ENCODE results near the gene MUS81.

MUS81 gene

DNA sequence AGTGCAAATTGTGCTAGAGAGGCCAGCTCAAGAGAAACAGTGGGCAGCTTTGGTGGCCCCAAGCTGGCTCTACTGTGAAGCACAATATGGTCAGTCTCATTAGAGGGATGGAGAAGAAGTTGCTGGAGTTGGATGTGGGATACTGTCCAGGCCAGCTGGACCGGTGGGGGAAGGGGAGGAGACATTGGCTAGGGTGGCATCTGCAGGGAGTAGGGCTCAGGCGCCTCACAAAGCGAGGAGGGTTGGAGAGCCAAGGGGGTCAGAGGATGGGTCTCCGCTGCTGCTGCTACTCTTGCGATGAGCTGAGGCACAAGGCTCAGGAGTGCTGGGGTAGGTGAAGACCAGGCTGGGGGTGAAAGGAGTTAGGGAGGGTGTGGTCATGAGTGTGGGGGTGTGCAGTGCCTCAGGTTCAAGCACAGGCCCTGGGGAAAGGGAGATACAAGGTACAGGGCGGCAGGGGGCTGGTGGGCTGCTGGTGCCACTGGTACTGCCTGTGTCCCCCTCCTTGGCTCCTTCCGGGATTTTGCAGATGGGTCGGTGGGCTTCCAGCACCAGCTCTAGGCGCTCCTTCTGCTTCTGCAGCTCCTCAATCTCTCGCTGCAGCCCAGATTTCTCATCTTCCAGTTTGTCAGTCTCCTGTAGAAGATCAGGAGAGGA lies 32.6 kb downstream of the MUS81 start:
- ATAC-seq = no peak

DNA sequence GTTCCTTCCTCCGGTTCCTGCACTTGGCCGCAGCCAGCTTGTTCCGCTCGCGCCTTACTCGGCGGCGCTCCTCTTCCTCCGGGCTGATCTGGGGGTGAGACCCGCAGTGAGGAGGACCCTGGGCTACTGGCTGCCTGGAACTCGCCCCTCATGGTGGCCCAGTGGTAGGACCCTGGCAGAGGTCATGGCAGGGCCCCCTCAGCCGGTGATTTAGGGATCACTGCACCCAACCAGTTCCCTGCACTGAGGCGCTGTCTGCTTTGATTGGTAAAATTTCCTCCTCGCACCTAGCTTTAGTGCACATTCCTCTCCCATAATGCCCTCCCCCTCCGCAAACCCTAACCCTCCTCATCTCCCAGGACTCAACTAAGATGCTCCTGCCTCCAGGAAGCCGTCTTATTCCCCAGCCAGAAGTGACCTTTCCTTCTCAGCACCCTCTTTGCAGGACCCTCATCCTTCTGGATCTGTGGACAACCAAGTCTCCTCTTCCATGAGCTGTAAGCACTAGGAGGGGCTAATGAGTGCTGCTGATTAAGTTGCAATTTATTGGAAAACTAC lies 33.9 kb downstream of the MUS81 start:
- ATAC-seq = no peak

DNA sequence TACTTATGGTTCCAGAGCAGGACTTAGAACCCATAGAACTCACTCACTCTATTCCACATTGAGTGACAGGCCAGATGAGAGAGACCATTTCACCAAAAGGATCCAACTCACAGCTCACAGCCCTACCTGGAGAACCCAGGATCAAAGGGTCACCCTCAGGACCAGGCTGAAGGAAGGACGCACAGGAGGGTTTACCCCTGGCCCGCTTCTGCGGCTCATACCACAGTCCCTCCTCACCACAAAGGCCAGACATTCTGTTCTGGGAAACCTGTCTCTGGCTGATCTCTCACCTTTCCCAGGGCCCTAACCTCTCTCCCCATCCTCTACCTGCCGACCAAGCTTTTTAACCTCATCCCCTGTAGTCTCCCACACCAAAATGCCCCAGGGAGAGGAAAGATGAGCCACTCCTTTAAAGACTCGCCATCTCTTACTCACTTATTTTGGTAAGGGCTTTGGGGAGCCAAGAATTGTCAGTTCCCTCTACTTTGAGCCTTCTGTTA lies 35.3 kb downstream of the MUS81 start:
- no peak for ATAC-seq

DNA sequence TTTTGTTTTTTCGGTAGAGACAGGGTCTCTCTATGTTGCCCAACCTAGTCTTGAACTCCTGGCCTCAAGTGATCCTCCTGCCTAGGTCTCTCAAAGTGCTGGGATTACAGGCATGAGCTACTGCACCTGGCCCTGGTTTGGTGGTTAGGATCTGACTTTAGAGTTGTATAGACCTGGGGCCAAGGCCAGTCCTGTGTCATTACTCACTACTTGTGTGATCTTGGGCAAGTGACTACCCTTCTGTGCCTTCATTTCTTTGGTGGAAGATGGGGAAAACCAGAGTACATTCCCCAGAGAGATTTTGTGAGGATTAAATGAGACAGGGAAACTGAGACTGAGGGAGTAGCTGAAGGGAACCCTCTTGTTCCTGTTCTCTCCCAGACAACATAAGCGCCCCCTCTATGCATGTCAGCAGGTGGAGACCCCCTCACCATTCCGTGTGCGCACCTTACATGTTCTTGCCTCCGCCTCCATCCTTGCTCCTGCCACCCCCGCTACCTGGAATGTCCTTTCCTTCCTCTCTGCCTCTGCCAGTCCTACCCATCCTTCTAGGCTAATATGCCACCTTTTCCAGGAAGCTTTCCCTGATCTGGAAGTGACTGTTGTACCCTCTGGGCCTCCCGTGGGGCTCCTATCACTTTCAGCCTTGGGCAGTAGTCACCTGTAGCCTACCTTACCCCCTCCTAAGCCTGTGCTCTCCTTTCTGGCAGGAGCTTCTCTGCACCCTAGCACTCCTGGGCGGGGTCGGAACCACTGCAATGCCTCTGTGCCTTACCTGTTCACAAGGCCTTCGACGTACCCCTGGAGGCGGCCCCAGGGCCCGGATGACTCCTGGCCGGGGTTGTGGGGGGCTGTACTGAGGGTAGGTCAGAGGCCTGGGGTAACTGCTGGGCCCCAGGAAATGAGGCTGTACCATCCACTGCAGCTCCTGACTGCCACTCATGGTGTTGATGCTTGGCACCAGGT lies 36.1 kb downstream of the MUS81 start:
- ATAC-seq = no peak

DNA sequence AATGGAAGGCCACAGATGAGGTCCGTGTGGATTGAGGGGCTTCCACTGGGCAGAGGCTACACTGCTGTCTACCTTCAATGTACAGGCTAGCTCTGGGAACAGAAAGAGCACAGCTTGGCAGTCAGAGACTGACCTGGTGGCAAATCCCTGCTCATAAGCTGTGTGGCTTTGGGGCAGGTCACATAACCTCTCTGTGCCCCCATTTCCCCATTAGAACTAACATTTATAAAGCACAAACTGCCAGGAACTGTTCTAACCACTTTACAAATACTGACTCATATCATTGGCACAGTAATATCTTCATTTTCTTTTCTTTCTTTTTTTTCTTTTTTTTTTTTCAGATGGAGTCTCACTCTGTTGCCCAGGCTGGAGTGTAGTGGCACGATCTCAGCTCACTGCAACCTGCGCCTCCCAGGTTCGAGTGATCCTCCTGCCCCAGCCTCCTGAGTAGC lies 36.8 kb downstream of the MUS81 start:
- ATAC-seq = no peak

DNA sequence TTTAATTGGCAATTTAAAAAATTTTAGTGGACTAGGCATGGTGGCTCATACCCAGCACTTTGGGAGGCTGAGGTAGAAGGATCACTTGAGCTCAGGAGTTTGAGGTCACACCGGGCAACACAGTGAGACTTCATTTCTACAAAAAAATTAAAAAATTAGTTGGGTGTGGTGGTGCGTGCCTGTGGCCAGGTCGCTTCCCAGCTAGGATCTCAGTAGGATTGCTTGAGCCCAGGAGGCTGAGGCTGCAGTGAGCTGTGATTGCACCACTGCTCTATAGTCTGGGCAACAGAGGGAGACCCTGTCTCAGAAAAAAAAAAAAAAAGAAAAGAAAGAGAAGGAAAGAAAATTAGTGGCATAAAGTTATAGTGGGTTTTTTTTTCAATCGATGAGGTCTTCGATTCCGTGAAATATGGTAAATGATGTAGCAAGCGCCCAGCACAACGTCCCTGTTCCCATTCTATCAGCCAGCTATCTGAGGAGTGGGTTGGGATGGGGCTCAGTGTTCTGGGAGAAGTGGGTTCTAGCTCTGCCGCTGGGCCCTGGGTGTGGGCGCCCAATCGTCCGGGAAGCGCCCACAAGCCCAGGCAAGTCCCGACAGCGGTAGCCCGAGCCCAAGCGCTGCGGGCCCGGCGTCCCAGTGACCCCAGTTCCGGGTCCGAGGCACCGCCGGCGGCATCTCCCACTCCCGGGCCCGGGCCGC lies 38.6 kb downstream of the MUS81 start:
- ATAC-seq = no peak

DNA sequence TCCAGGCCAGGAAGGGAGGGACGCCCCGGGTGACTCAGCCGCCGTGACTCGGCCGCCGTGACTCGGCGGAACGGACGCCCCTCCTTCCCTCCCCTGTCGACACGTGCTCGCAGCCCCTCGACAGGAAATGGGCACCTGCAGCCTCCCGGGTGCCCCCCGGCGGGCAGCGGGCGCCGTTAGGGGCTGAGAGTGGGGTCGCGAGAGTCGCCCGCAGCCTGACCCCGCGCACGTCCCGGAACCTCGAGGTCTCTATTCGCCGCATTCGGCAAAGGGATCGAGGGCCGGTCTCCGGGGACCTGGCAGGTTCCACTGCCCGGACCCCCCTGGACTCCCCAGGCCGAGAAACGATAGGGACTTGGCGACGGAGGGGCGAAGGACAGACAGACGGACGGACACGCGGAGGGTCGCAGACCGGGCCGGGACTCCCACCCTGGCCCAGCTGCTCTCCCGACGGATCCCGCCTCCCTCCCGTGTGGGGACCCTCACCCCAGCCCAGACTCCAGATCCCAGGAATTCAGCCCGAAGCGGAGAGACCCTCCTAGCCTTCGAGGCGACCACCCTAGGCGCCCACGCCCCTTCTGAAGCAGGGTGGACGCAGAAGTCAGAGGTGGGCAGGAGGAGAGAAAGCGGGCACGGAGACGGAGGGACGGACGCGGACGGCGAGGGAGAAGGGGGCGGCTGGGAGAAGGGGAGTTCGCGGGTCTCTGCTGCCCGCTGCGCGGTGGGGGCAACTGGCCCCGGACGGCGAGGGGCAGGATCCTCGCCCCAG lies 39.3 kb downstream of the MUS81 start:
- peak; percentile 50 for ATAC-seq

DNA sequence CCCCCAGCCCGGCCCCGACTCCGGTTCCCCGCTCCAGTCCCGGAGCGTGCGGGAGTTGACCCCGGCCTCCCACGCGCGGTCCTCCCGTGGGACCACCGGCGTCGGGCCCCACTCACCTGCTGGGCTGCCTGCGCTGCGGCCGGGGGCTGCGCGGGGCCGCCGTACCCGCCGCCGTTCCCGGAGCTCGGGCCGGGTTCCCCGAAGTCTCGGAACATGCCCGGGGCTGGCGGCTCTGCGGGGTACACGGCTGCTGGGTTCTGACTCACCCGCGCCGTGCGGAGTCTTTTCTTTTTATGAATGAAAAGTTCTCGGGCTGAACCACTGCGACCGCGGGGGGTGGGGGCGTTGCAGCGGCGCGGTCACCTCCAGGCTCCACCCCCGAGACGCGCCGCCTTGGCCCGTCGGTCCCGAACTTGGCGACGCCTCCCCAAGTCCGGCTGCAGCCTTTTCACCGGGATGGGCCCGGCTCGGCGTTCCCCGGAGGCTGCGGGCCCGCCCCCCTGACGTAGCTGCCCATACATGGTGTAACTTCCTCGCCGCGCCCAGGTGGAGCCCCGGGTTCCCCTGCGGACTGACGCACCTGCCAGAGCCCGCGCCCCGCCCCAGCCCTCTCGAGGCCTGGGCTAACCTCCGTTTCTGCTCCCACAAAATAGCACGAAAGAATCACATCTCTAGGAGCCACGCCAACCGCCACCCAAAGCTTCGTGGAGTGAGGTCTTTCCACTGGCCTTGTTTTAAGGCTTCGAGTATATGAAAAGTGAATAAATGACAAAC lies 40.1 kb downstream of the MUS81 start, which contains the start of gene FOSL1:
Gene FOSL1, minus strand, starts transcription at position 264 of the 774 bp plus-strand sequence. Its CDS starts 49 bp downstream, at position 215.
- peak; percentile 84 for ATAC-seq

DNA sequence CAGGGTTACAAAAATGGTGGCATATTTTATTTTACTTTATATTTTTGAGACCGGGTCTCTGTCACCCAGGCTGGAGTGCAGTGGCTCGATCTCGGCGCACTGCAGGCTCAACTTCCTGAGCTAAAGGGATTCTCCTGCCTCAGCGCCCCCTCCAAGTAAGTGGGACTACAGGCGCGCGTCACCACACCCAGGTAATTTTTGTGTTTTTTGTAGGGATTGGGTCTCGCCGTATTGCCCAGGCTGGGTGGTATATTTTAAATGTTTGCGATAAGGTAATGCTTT lies 40.6 kb downstream of the MUS81 start:
- ATAC-seq = no peak

DNA sequence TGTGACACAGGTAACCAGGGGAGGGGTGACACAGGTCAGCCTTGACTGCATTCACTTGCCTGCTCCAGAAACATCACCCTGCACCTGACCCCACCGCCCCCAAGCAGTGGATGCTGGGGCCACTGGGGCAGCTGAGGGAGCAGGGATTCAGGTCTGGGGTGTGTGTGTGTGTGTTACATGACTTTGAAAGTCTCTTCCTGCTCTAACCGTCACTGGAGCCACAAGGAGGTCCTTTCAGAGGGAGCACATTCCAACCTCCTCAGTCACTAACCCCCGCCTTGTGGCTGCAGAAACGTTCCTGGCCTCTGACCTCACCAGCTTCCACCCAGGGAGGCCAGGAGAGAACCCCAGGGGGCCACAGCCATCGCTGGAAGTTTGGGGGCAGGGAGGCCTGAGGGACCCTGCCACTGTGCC lies 42.8 kb downstream of the MUS81 start:
- no peak for ATAC-seq

DNA sequence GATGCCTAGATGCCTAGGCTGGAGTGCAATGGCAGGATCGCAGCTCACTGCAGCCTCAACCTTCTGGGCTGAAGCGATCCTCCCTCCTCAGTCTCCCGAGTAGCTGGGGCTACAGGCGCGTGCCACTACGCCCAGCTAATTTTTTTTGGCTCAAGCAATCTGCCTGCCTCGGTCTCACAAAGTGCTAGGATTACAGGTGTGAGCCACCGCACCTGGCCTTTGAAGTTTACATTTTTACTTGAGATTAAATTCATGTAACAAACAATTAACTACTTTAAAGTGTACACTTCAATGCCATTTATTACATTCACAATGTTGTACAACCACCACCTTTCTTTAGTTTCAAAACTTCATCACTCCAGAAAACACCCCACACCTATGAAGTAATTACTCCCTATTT lies 43.5 kb downstream of the MUS81 start:
- no peak for ATAC-seq

DNA sequence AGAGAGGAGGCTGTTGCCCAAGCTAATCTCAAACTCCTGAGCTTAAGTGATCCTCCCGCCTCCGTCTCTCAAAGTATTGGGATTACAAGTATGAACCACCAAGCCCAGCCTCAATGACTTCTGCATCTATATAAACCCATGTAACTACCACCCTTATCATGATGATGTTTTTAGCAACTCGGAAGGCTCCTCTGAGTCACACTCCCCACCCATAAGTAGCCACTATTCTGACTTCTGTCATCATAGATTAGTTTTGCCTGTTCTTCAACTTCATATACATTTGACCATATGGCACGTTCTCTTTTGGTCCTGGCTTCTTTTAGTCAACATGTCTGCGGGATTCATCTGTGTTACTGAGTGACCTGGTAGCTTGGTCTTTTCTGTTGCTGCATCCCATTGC lies 46.4 kb downstream of the MUS81 start:
- no peak for ATAC-seq

DNA sequence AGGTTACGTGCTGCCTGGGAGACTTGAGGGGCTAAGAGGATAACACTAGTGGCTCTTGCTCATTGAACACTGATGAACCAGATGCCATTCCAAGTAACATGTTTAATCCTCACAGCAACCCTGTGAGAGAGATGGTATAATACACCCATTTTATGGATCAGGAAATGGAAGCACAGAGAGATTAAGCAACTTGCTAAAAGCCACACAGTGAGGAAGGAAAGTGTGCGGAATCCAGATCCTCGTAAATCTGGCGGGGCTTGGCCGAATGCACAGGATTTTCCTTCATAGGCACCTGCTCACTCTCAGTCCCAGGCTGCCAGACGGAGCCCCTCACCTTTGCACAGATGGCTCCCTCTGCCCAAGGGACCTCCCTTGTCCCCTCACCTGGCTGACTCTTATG lies 47.6 kb downstream of the MUS81 start:
- ATAC-seq = no peak

DNA sequence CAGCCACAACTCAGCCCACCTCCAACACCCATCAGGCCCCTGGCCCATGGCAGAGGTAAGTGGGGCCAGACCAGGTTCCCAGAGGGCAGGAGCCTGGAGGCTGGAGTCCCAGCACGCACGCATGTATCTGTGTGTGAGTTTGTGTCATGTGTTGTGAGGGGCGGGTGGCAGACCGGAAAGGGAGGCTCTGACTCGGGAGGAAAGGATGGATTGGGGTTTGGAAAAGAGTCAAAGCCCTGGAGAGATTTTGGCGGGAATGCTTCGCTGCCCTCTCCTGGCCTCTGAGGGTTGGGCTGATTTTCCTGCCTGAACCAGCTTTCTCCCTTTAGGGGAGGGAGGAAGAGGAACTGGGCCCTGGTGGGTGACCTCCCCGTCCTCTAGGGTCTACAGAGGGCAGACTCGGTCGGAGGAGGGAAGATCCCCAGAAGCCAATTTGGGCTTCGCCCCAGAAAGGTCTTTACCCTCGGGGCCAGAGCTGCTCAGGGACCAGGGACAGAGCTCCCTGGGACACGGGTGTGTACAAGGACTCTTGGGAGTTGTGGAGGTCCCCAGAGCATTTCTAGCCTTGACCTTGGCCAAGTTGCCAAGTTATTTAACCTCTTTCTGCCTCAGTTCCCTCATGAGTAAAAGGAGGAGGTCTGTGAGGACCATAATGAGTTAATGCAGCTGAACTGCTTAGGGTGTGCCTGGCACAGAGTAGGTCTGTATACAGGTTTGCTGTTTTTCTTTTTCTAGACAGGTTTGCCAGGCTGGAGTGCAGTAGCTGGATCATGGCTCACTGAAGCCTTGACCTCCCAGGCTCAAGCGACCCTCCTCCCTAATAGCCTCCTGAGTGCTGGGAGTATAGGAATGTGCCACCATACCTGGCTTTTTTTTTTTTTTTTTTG lies 51.7 kb downstream of the MUS81 start:
- no peak for ATAC-seq

DNA sequence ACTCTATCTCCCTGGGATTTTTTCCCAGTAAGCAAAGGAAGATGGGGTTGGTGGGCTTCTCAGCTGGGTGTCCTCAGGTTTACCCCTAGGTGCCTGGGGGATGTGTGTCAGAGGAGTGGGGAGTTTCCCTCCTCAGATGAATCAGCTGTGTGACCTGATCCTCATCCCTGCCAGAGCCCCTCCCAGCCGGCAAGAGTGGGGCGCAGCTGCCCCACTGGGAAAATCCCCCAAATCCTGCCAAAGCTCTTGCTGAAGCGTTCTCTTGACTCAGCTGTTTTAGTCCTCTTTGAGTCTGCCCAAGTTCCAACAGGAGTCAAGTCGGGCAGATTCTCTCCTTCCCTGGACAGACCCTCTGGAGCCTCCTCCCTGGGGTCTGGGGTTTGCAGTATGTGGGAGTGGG lies 52.6 kb downstream of the MUS81 start:
- no peak for ATAC-seq

DNA sequence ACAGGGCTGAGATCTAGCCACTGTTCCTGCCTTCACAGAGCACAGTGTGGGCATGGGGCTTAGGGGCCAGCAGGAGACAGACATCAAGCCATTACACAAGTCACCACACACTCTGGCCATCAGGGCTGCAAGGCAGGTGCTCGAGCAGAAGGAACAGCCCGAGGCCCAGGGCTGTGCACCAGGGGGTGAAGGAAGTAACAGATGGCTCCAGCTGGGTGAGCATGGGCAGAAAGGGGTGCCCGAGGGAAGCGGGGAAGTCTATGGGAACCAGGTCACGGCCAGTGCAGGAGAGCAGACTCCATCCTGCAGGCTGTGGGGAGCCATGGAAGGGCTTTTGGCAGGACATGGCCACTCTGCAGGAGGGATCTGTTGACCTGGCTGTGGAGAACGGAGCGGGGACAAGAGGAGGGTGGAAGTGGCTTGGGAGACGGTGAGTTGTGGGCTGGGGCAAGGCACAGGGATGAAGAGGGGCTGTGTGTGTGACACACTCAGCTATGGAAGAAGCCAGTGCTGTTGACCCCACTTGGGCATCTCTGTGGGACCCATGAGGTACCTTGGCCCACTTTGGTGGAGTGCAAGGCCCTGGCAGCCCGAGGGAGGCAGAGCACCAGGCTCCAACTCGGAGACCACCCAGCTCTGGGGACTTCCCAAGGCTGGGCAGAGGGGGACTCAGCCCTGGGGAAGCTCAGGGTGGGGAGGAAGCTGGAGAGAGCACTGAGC lies 55.0 kb downstream of the MUS81 start:
- ATAC-seq = no peak

DNA sequence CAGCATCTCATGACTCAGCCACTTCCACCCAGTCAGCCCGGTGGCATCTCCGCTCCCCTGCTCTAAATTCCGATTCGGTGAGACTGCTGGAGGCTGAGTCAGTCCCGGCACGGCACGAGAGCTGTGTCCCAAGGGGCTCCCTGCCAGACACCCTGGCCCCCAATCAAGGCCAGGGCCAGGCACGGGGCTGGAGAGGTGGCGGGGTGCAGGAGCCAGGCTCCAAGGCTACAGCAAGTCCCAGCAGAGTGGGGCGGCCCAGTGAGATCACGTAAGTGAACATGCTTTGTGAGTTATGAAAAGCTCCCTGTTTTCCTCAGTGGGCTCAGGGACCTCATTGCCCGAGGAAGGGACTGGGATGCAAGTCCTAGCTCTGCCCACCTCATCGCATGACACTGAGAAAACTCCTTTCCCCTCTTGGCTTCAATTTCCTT lies 55.6 kb downstream of the MUS81 start:
- no peak for ATAC-seq
